ENCODE measurements around the gene RAMP3. TPM values are rescaled to one million over a fixed set of nuclear protein-coding genes. Genes with fewer than 3 reads are reported as not detected.

RAMP3 gene
- total RNA-seq, 2 experiments from 2014 or later = not detected

- TF ChIP-seq CTCF (IDR thresholded peaks at IDR 0.05) = no peak
- ATAC-seq (no peak), DNase-seq (no peak)
- H3K4me1 Mint-ChIP-seq (ENCODE audit: low read depth) = peaks cover 13% of the 10 kb centered on the region
- H3K9me3 Mint-ChIP-seq = no peaks in the 10 kb centered on the region
- no peaks in the 10 kb centered on the region for H3K36me3 Mint-ChIP-seq (ENCODE audit: low read depth)
- no peak overlapping the region for H3K4me3 Mint-ChIP-seq
- intact Hi-C loops (cut with micrococcal nuclease) = no loop called here
- no peak overlapping the region for H3K27ac Mint-ChIP-seq
- no peaks in the 10 kb centered on the region for H3K27me3 Mint-ChIP-seq
- POLR2A ChIA-PET = no interaction called here
- CTCF ChIA-PET = interaction anchor here (0.8 kb wide), 1 partner anchor 17 kb away, joined by 5 read pairs; no protein-coding TSS in a partner anchor
Observed at GRCh38 chr7:45119550-45119949, 38.0 kb upstream of the RAMP3 start.

GRCh38 chr7:45122975-45123860, 34.4 kb upstream of the RAMP3 start:
- peak; percentile 48 for ATAC-seq
- no peaks in the 10 kb centered on the region for H3K36me3 Mint-ChIP-seq (ENCODE audit: low read depth)
- H3K4me3 Mint-ChIP-seq = no peak overlapping the region
- no peak for TF ChIP-seq CTCF (IDR thresholded peaks at IDR 0.05)
- no peak for DNase-seq
- ChIA-PET CTCF (interaction anchor here (0.7 to 6.3 kb wide), 3 partner anchors 12 to 150 kb away, joined by 3 to 41 read pairs (median 3); partner anchors contain the start of gene TBRG4), POLR2A (interaction anchor here (0.8 to 3.0 kb wide), 5 partner anchors 10 to 275 kb away, joined by 3 to 19 read pairs (median 3); partner anchors contain the start of gene TBRG4)
- peak overlapping the region; percentile 85 for H3K27ac Mint-ChIP-seq
- H3K27me3 Mint-ChIP-seq = no peaks in the 10 kb centered on the region
- no peaks in the 10 kb centered on the region for H3K9me3 Mint-ChIP-seq
- intact Hi-C loops (cut with micrococcal nuclease) = no loop called here
- peaks cover 13% of the 10 kb centered on the region for H3K4me1 Mint-ChIP-seq (ENCODE audit: low read depth)

GRCh38 chr7:45123913-45124710, 33.5 kb upstream of the RAMP3 start:
- Mint-ChIP-seq H3K4me1 (ENCODE audit: low read depth) (peaks cover 13% of the 10 kb centered on the region), H3K9me3 (no peaks in the 10 kb centered on the region), H3K27ac (no peak overlapping the region), H3K4me3 (no peak overlapping the region), H3K36me3 (ENCODE audit: low read depth) (no peaks in the 10 kb centered on the region), H3K27me3 (no peaks in the 10 kb centered on the region)
- ATAC-seq (no peak), DNase-seq (no peak)
- intact Hi-C loops (cut with micrococcal nuclease) = no loop called here
- CTCF ChIA-PET = interaction anchor here (0.7 to 6.3 kb wide), 2 partner anchors 12 to 151 kb away, joined by 3 to 41 read pairs; no protein-coding TSS in a partner anchor
- no peak for TF ChIP-seq CTCF (IDR thresholded peaks at IDR 0.05)
- POLR2A ChIA-PET = interaction anchor here (0.8 to 3.0 kb wide), 4 partner anchors 11 to 275 kb away, joined by 3 to 19 read pairs (median 3); partner anchors contain the start of gene TBRG4

- ATAC-seq = no peak
- H3K27ac Mint-ChIP-seq = no peak overlapping the region
Observed at GRCh38 chr7:45125193-45125904, 32.2 kb upstream of the RAMP3 start.

More at GRCh38 chr7:45125193-45125904, 32.2 kb upstream of the RAMP3 start:
- ChIA-PET POLR2A (interaction anchor here (0.5 to 0.8 kb wide), 3 partner anchors 10 to 16 kb away, joined by 3 read pairs; partner anchors contain the start of gene TBRG4), CTCF (interaction anchor here (6.3 kb wide), 1 partner anchor 11 kb away, joined by 41 read pairs; no protein-coding TSS in a partner anchor)
- no peak for DNase-seq
- intact Hi-C loops (cut with micrococcal nuclease) = no loop called here
- no peaks in the 10 kb centered on the region for H3K9me3 Mint-ChIP-seq
- no peaks in the 10 kb centered on the region for H3K36me3 Mint-ChIP-seq (ENCODE audit: low read depth)
- no peak for TF ChIP-seq CTCF (IDR thresholded peaks at IDR 0.05)
- H3K4me3 Mint-ChIP-seq = no peak overlapping the region
- H3K27me3 Mint-ChIP-seq = no peaks in the 10 kb centered on the region
- peaks cover 13% of the 10 kb centered on the region for H3K4me1 Mint-ChIP-seq (ENCODE audit: low read depth)

Measured in activated CD8-positive, alpha-beta T cell treated with anti-CD3 and anti-CD28 coated beads for 36 hours (primary cell).